DMS53 treated with DMSO at 0.1 percent for 48 hours (cell line): Measurements from ENCODE around the gene SEMG2.

Experiments
- DNase-seq: peaks from one replicate; lab custom pipeline; 2025; ENCODE audit not compliant: unreplicated experiment; lab: John Stamatoyannopoulos, UW

SEMG2 gene

GRCh38 chr20:45221076-45221475 lies at the start of gene SEMG2:
Gene SEMG2 (plus strand): TSS chr20:45221373. CDS start chr20:45221390, 17 bp downstream.
- no peak for DNase-seq

GRCh38 chr20:45173522-45173921 lies 47.7 kb upstream of the SEMG2 start:
- DNase-seq: no peak

GRCh38 chr20:45174434-45175364 lies 46.5 kb upstream of the SEMG2 start, which contains the start of gene PI3:
Gene PI3 (plus strand): TSS chr20:45174902. CDS start chr20:45174923, 21 bp downstream.
- no peak for DNase-seq

- DNase-seq: no peak
Observed at GRCh38 chr20:45176526-45177267, 44.5 kb upstream of the SEMG2 start.

GRCh38 chr20:45179166-45179565 lies 42.0 kb upstream of the SEMG2 start:
- DNase-seq: no peak

- no peak for DNase-seq
Observed at GRCh38 chr20:45181639-45182038, 39.5 kb upstream of the SEMG2 start.

- DNase-seq: peak; percentile 55
Observed at GRCh38 chr20:45183084-45183483, 38.1 kb upstream of the SEMG2 start.

GRCh38 chr20:45187693-45188092 lies 33.5 kb upstream of the SEMG2 start:
- DNase-seq: peak; percentile 55

GRCh38 chr20:45189067-45189609 lies 32.0 kb upstream of the SEMG2 start:
- no peak for DNase-seq

GRCh38 chr20:45189861-45190260 lies 31.3 kb upstream of the SEMG2 start:
- DNase-seq: no peak

- no peak for DNase-seq
Observed at GRCh38 chr20:45191926-45192325, 29.2 kb upstream of the SEMG2 start.

- DNase-seq: no peak
Observed at GRCh38 chr20:45193331-45193730, 27.8 kb upstream of the SEMG2 start.

GRCh38 chr20:45206725-45207124 lies 14.4 kb upstream of the SEMG2 start, which contains the start of gene SEMG1:
Gene SEMG1 (plus strand): TSS chr20:45207033. CDS start chr20:45207054, 21 bp downstream.
- DNase-seq: no peak

GRCh38 chr20:45209924-45210323 lies 11.2 kb upstream of the SEMG2 start:
- no peak for DNase-seq

- DNase-seq: no peak
Observed at GRCh38 chr20:45211569-45212474, 9.4 kb upstream of the SEMG2 start.

- no peak for DNase-seq
Observed at GRCh38 chr20:45212836-45213235, 8.3 kb upstream of the SEMG2 start.

GRCh38 chr20:45218124-45218523 lies 3.0 kb upstream of the SEMG2 start:
- DNase-seq: no peak

GRCh38 chr20:45218636-45219035 lies 2.5 kb upstream of the SEMG2 start:
- DNase-seq: no peak

GRCh38 chr20:45223136-45223535 lies 2.0 kb downstream of the SEMG2 start:
- no peak for DNase-seq

- DNase-seq: no peak
Observed at GRCh38 chr20:45226287-45226686, 5.1 kb downstream of the SEMG2 start.
